Endodermal cell (in vitro differentiated cells): ENCODE results near the gene SMC1A. TPM values are rescaled to one million over a fixed set of nuclear protein-coding genes. Genes with fewer than 3 reads are reported as not detected.

ENCODE experiments used
- DNase-seq: peaks from one replicate; pipeline ENCODE4 v3.0.0-alpha.2; 2017
- H3K27ac ChIP-seq: 2 replicates; pipeline ENCODE4 v1.5.1; 2013; ENCODE audit warnings: mild to moderate bottlenecking, low read depth, low read length, moderate library complexity
- H3K27me3 ChIP-seq: 2 replicates; pipeline ENCODE4 v1.6.1; 2013; ENCODE audit warnings: mild to moderate bottlenecking, low read length, moderate library complexity; ENCODE audit not compliant: insufficient read depth, control insufficient read depth, poor library complexity, severe bottlenecking
- H3K36me3 ChIP-seq: 2 replicates; pipeline ENCODE4 v1.7.0; 2013; ENCODE audit warnings: mild to moderate bottlenecking, low read length, moderate library complexity; ENCODE audit not compliant: control insufficient read depth, insufficient read depth
- H3K4me1 ChIP-seq: one replicate; pipeline ENCODE4 v1.7.0; 2013; ENCODE audit warnings: low read length; ENCODE audit not compliant: control insufficient read depth, insufficient read depth
- H3K4me3 ChIP-seq: 2 replicates; pipeline ENCODE4 v1.5.1; 2013; ENCODE audit warnings: mild to moderate bottlenecking, low read length, moderate library complexity
- H3K9ac ChIP-seq: 2 replicates; pipeline ENCODE4 v1.6.1; 2013; ENCODE audit warnings: mild to moderate bottlenecking, low read length, moderate library complexity; ENCODE audit not compliant: poor library complexity, severe bottlenecking; ENCODE audit errors: extremely low read depth
- H3K9me3 ChIP-seq: 2 replicates; pipeline ENCODE4 v1.6.1; 2013; ENCODE audit warnings: mild to moderate bottlenecking, low read length, moderate library complexity; ENCODE audit not compliant: control insufficient read depth
- H3K27ac Mint-ChIP-seq: 2 replicates; pipeline ENCODE4 v1.8.0; 2020; ENCODE audit warnings: mixed read lengths
- H3K27me3 Mint-ChIP-seq: 2 replicates; pipeline ENCODE4 v1.8.0; 2021; ENCODE audit warnings: mild to moderate bottlenecking, mixed read lengths; ENCODE audit not compliant: insufficient read depth
- H3K36me3 Mint-ChIP-seq: 2 replicates; pipeline ENCODE4 v1.8.0; 2020; ENCODE audit warnings: low read depth, mixed read lengths
- H3K4me1 Mint-ChIP-seq: 2 replicates; pipeline ENCODE4 v1.8.0; 2020; ENCODE audit warnings: mixed read lengths
- H3K4me3 Mint-ChIP-seq: 2 replicates; pipeline ENCODE4 v1.8.0; 2020; ENCODE audit warnings: mild to moderate bottlenecking, moderate library complexity, mixed read lengths
- H3K9me3 Mint-ChIP-seq: 2 replicates; pipeline ENCODE4 v1.8.0; 2020; ENCODE audit warnings: mild to moderate bottlenecking, mixed read lengths
- CTCF ChIP-seq: fragments of 200-600 bp; sonication (generic); conservative IDR thresholded peaks from 2 replicates; pipeline ENCODE4 v1.5.0; 2021; ENCODE audit warnings: antibody characterized with exemption, mild to moderate bottlenecking
- WGBS, 2 experiments: methylation state at CpG; one replicate each; pipeline versions ENCODE4 v1.1.5 to v1.1.7; 2013; ENCODE audit warnings: missing lambda C conversion rate in 2 of 2, mixed read lengths in 1 of 2; ENCODE audit not compliant: insufficient coverage in 1 of 2, insufficient read length in 1 of 2; 5-methylcytosine and 5-hydroxymethylcytosine counted together
- total RNA-seq, 2 donors: library from RNA; stranded (reverse); fragmentation: NEBNext Ultra II Directional in 1 of 2; extraction: Animal tissue kit (Norgen Biotek cat#: 25700) in 1 of 2; gene quantifications; 2 replicates in 1 of 2; 3 replicates in 1 of 2; pipeline ENCODE4 v1.2.1, GENCODE V29; 2021

SMC1A gene
- total RNA-seq, 2 donors from 2014 or later, result 89.0 to 121 TPM

- no peak for TF ChIP-seq CTCF
- no peaks in the 10 kb centered on the region for H3K4me1 ChIP-seq
- Mint-ChIP-seq H3K4me3 (no peak overlapping the region), H3K27me3 (no peaks in the 10 kb centered on the region), H3K9me3 (peaks cover 65% of the 10 kb centered on the region), H3K36me3 (peaks cover 31% of the 10 kb centered on the region), H3K27ac (no peak overlapping the region), H3K4me1 (peaks cover 2% of the 10 kb centered on the region)
- H3K4me3 ChIP-seq, result no peak overlapping the region
- no peaks in the 10 kb centered on the region for H3K27me3 ChIP-seq
- peaks cover 4% of the 10 kb centered on the region for H3K9me3 ChIP-seq
- 94 to 95% methylated on average over 2 of the region's 2 CpGs for WGBS, 2 experiments
- H3K36me3 ChIP-seq, result peaks cover 51% of the 10 kb centered on the region
- no peak for DNase-seq
- H3K27ac ChIP-seq, result no peak overlapping the region
- no peak overlapping the region for H3K9ac ChIP-seq
Observed at GRCh38 chrX:53377464-53377863, 45.0 kb downstream of the SMC1A start.

- H3K4me1 Mint-ChIP-seq, result peaks cover 2% of the 10 kb centered on the region
- Histone ChIP-seq H3K4me1 (no peaks in the 10 kb centered on the region), H3K27me3 (no peaks in the 10 kb centered on the region), H3K9ac (no peak overlapping the region), H3K9me3 (peaks cover 4% of the 10 kb centered on the region), H3K4me3 (no peak overlapping the region), H3K36me3 (peaks cover 45% of the 10 kb centered on the region), H3K27ac (no peak overlapping the region)
- H3K36me3 Mint-ChIP-seq, result peaks cover 27% of the 10 kb centered on the region
- no peak for TF ChIP-seq CTCF
- no peak overlapping the region for H3K4me3 Mint-ChIP-seq
- DNase-seq, result no peak
- H3K9me3 Mint-ChIP-seq, result peaks cover 62% of the 10 kb centered on the region
- 92 to 96% methylated on average over 4 to 6 of the region's 6 CpGs for WGBS, 2 experiments
- H3K27me3 Mint-ChIP-seq, result no peaks in the 10 kb centered on the region
- H3K27ac Mint-ChIP-seq, result no peak overlapping the region
Observed at GRCh38 chrX:53376888-53377287, 45.6 kb downstream of the SMC1A start.

- Mint-ChIP-seq H3K9me3 (peaks cover 60% of the 10 kb centered on the region), H3K27me3 (no peaks in the 10 kb centered on the region), H3K27ac (no peak overlapping the region), H3K4me1 (peaks cover 2% of the 10 kb centered on the region), H3K4me3 (no peak overlapping the region), H3K36me3 (peaks cover 16% of the 10 kb centered on the region)
- H3K4me1 ChIP-seq, result no peaks in the 10 kb centered on the region
- no peak overlapping the region for H3K4me3 ChIP-seq
- H3K27me3 ChIP-seq, result no peaks in the 10 kb centered on the region
- peak; percentile 42 for TF ChIP-seq CTCF
- no peak overlapping the region for H3K27ac ChIP-seq
- DNase-seq, result no peak
- H3K36me3 ChIP-seq, result peaks cover 30% of the 10 kb centered on the region
- H3K9me3 ChIP-seq, result peaks cover 4% of the 10 kb centered on the region
- no peak overlapping the region for H3K9ac ChIP-seq
Observed at GRCh38 chrX:53374923-53375322, 47.5 kb downstream of the SMC1A start.
